RCC 7860 (cell line): ENCODE results near the gene MAB21L2.
"Not testable (repeated sequence)": the region's sequence is repeated elsewhere in the genome, so short reads cannot be mapped to it uniquely, and the experiment has no call there.

Source experiments
- DNase-seq: peaks from one replicate; pipeline ENCODE4 v3.0.0-alpha.2; 2015; ENCODE audit warnings: low spot score
- FAIRE-seq: peaks from 2 replicates; lab custom pipeline; 2012; peaks lifted over from hg19 to GRCh38; lab: Jason Lieb, UNC

Gene MAB21L2

GRCh38 chr4:150582146-150582872 is at the start of gene MAB21L2:
MAB21L2 (plus strand) TSS chr4:150582151; CDS start chr4:150583030, 879 bp downstream.
- DNase-seq (no peak), FAIRE-seq (no peak)

GRCh38 chr4:150533673-150534072 is 48.3 kb upstream of the MAB21L2 start:
- DNase-seq (no peak), FAIRE-seq (no peak)

- FAIRE-seq (no peak), DNase-seq (no peak)
Observed at GRCh38 chr4:150534818-150535217, 47.1 kb upstream of the MAB21L2 start.

- not testable (repeated sequence) for DNase-seq, FAIRE-seq
Observed at GRCh38 chr4:150537911-150538310, 44.0 kb upstream of the MAB21L2 start.

GRCh38 chr4:150540536-150540935 is 41.4 kb upstream of the MAB21L2 start:
- FAIRE-seq (no peak), DNase-seq (no peak)

GRCh38 chr4:150540959-150541360 is 41.0 kb upstream of the MAB21L2 start:
- no peak for FAIRE-seq

GRCh38 chr4:150541681-150542080 is 40.3 kb upstream of the MAB21L2 start:
- FAIRE-seq (no peak), DNase-seq (no peak)

More at GRCh38 chr4:150540959-150541360, 41.0 kb upstream of the MAB21L2 start:
- no peak for DNase-seq

- DNase-seq (no peak), FAIRE-seq (no peak)
Observed at GRCh38 chr4:150543042-150543441, 38.9 kb upstream of the MAB21L2 start.

- FAIRE-seq (no peak), DNase-seq (no peak)
Observed at GRCh38 chr4:150546286-150546685, 35.7 kb upstream of the MAB21L2 start.

- FAIRE-seq (no peak), DNase-seq (no peak)
Observed at GRCh38 chr4:150547154-150547838, 34.7 kb upstream of the MAB21L2 start.

- FAIRE-seq, DNase-seq: not testable (repeated sequence)
Observed at GRCh38 chr4:150557811-150558210, 24.1 kb upstream of the MAB21L2 start.

GRCh38 chr4:150561143-150561737 is 20.7 kb upstream of the MAB21L2 start:
- no peak for DNase-seq
- FAIRE-seq, result no peak

GRCh38 chr4:150562250-150562649 is 19.7 kb upstream of the MAB21L2 start:
- FAIRE-seq (no peak), DNase-seq (no peak)

GRCh38 chr4:150562751-150563150 is 19.2 kb upstream of the MAB21L2 start:
- FAIRE-seq, result no peak
- no peak for DNase-seq

- not testable (repeated sequence) for DNase-seq, FAIRE-seq
Observed at GRCh38 chr4:150564967-150565366, 17.0 kb upstream of the MAB21L2 start.

- DNase-seq (no peak), FAIRE-seq (no peak)
Observed at GRCh38 chr4:150567070-150567469, 14.9 kb upstream of the MAB21L2 start.

- FAIRE-seq, result peak; percentile 89
- DNase-seq, result peak; percentile 56
Observed at GRCh38 chr4:150569384-150569987, 12.5 kb upstream of the MAB21L2 start.

- no peak for FAIRE-seq
- no peak for DNase-seq
Observed at GRCh38 chr4:150569998-150570535, 11.9 kb upstream of the MAB21L2 start.

GRCh38 chr4:150570862-150571261 is 11.1 kb upstream of the MAB21L2 start:
- FAIRE-seq, result no peak
- DNase-seq, result no peak

- FAIRE-seq (no peak), DNase-seq (no peak)
Observed at GRCh38 chr4:150572704-150573504, 9.0 kb upstream of the MAB21L2 start.
